Activated CD4-positive, alpha-beta T cell treated with anti-CD3 and anti-CD28 coated beads for 1 hour (primary cell): ENCODE results near the gene ISM1.

Experiments
- DNase-seq: peaks from one replicate; pipeline ENCODE4 v3.0.0-alpha.2; 2020

ISM1 gene

GRCh38 chr20:13259921-13260320, 38.8 kb downstream of the ISM1 start:
- no peak for DNase-seq

GRCh38 chr20:13260650-13261279, 39.7 kb downstream of the ISM1 start:
- DNase-seq, result no peak

- peak; percentile 64 for DNase-seq
Observed at GRCh38 chr20:13261460-13262301, 40.6 kb downstream of the ISM1 start.

- no peak for DNase-seq
Observed at GRCh38 chr20:13262302-13262650, 41.2 kb downstream of the ISM1 start.

- no peak for DNase-seq
Observed at GRCh38 chr20:13262671-13263360, 41.7 kb downstream of the ISM1 start.

GRCh38 chr20:13263451-13263850, 42.4 kb downstream of the ISM1 start:
- DNase-seq, result no peak

GRCh38 chr20:13264907-13265306, 43.8 kb downstream of the ISM1 start:
- DNase-seq, result no peak

GRCh38 chr20:13265941-13266340, 44.9 kb downstream of the ISM1 start:
- no peak for DNase-seq

GRCh38 chr20:13267231-13267630, 46.2 kb downstream of the ISM1 start:
- DNase-seq, result no peak

- no peak for DNase-seq
Observed at GRCh38 chr20:13268953-13269352, 47.9 kb downstream of the ISM1 start.

- DNase-seq, result no peak
Observed at GRCh38 chr20:13270211-13270610, 49.1 kb downstream of the ISM1 start.

GRCh38 chr20:13271098-13271497, 50.0 kb downstream of the ISM1 start:
- no peak for DNase-seq

- DNase-seq, result no peak
Observed at GRCh38 chr20:13271977-13272975, 51.2 kb downstream of the ISM1 start.

- DNase-seq, result no peak
Observed at GRCh38 chr20:13274275-13274861, 53.3 kb downstream of the ISM1 start.

GRCh38 chr20:13276945-13277541, 56.0 kb downstream of the ISM1 start:
- DNase-seq, result no peak

- DNase-seq, result no peak
Observed at GRCh38 chr20:13277663-13278295, 56.7 kb downstream of the ISM1 start.

GRCh38 chr20:13278812-13279570, 57.9 kb downstream of the ISM1 start:
- DNase-seq, result no peak

GRCh38 chr20:13280609-13281324, 59.7 kb downstream of the ISM1 start:
- no peak for DNase-seq

- DNase-seq, result no peak
Observed at GRCh38 chr20:13283869-13284829, 63.1 kb downstream of the ISM1 start.
